Lower lobe of right lung (tissue), 2 donors: ENCODE results near the gene RAB21. TPM values are rescaled to one million over a fixed set of nuclear protein-coding genes. Genes with fewer than 3 reads are reported as not detected.

Source experiments
- ATAC-seq, 2 donors: fragments of 200-7000 bp; cut with Tn5 transposase; one replicate each; pipeline ENCODE4 v1.9.1; 2020 to 2022; ENCODE audit warnings: mild to moderate bottlenecking in 2 of 2, moderate library complexity in 2 of 2
- DNase-seq: peaks from one replicate; pipeline ENCODE4 v3.0.0-alpha.2; 2020
- H3K27ac ChIP-seq: fragments of 200-600 bp; one replicate; pipeline ENCODE4 v1.8.0; 2022
- H3K27me3 ChIP-seq: fragments of 200-600 bp; one replicate; pipeline ENCODE4 v1.8.0; 2022; ENCODE audit warnings: low read depth
- H3K36me3 ChIP-seq: fragments of 200-600 bp; one replicate; pipeline ENCODE4 v1.8.0; 2022; ENCODE audit warnings: mild to moderate bottlenecking
- H3K4me1 ChIP-seq: fragments of 200-600 bp; one replicate; pipeline ENCODE4 v1.8.0; 2022
- H3K4me3 ChIP-seq: fragments of 200-600 bp; one replicate; pipeline ENCODE4 v1.8.0; 2022; ENCODE audit warnings: mild to moderate bottlenecking
- H3K9me3 ChIP-seq: fragments of 200-600 bp; one replicate; pipeline ENCODE4 v1.8.0; 2022
- CTCF ChIP-seq: fragments of 200-600 bp; IDR thresholded peaks from one replicate; pipeline ENCODE4 v1.8.0; 2022; ENCODE audit warnings: antibody characterized with exemption, mild to moderate bottlenecking
- intact Hi-C: fragments of 100-400 bp; cut with DNase I; formaldehyde crosslinking; loops from one replicate; pipeline ENCODE4 v1.11.0; 2022
- total RNA-seq: library from RNA; stranded (reverse); fragmentation: NEBNext Ultra II Directional; extraction: Animal tissue kit (Norgen Biotek cat#: 25700); gene quantifications from one replicate; pipeline ENCODE4 v1.2.1, GENCODE V29; 2021
- donor health status: DM: no; HTN: yes; CAD: no; lungs with severe emphysema.

Gene RAB21
- total RNA-seq, 1 donor from 2014 or later = 67.1 TPM

GRCh38 chr12:71763677-71764379 is 9.2 kb downstream of the RAB21 start:
- no peak for TF ChIP-seq CTCF
- H3K9me3 ChIP-seq = peaks cover 27% of the 10 kb centered on the region
- H3K4me1 ChIP-seq = no peaks in the 10 kb centered on the region
- intact Hi-C loops = no loop called here
- H3K4me3 ChIP-seq = no peak overlapping the region
- peaks cover 5% of the 10 kb centered on the region for H3K36me3 ChIP-seq
- no peak overlapping the region for H3K27ac ChIP-seq
- ATAC-seq (no peak), DNase-seq (no peak)
- H3K27me3 ChIP-seq = no peaks in the 10 kb centered on the region

- no peaks in the 10 kb centered on the region for H3K27me3 ChIP-seq
- peaks cover 2% of the 10 kb centered on the region for H3K36me3 ChIP-seq
- DNase-seq (no peak), ATAC-seq (no peak)
- TF ChIP-seq CTCF = no peak
- no peaks in the 10 kb centered on the region for H3K4me1 ChIP-seq
- H3K9me3 ChIP-seq = peaks cover 18% of the 10 kb centered on the region
- intact Hi-C loops = no loop called here
- no peak overlapping the region for H3K4me3 ChIP-seq
- no peak overlapping the region for H3K27ac ChIP-seq
These were observed 10.1 kb downstream of the RAB21 start for GRCh38 chr12:71764587-71765321.

- Histone ChIP-seq H3K27me3 (no peaks in the 10 kb centered on the region), H3K4me1 (no peaks in the 10 kb centered on the region), H3K27ac (no peak overlapping the region), H3K9me3 (peaks cover 3% of the 10 kb centered on the region), H3K4me3 (no peak overlapping the region), H3K36me3 (peaks cover 14% of the 10 kb centered on the region)
- intact Hi-C loops = no loop called here
- no peak for TF ChIP-seq CTCF
- DNase-seq (no peak), ATAC-seq (no peak)
These were observed 11.5 kb downstream of the RAB21 start for GRCh38 chr12:71766202-71766601.

GRCh38 chr12:71767183-71767582 is 12.5 kb downstream of the RAB21 start:
- H3K4me1 ChIP-seq = no peaks in the 10 kb centered on the region
- H3K4me3 ChIP-seq = no peak overlapping the region
- intact Hi-C loops = no loop called here
- no peaks in the 10 kb centered on the region for H3K27me3 ChIP-seq
- DNase-seq = no peak
- no peak for TF ChIP-seq CTCF
- no peaks in the 10 kb centered on the region for H3K9me3 ChIP-seq
- H3K27ac ChIP-seq = no peak overlapping the region
- peaks cover 24% of the 10 kb centered on the region for H3K36me3 ChIP-seq
- ATAC-seq = no peak

GRCh38 chr12:71768900-71769299 is 14.2 kb downstream of the RAB21 start:
- H3K9me3 ChIP-seq = no peaks in the 10 kb centered on the region
- H3K4me3 ChIP-seq = no peak overlapping the region
- H3K4me1 ChIP-seq = no peaks in the 10 kb centered on the region
- no peaks in the 10 kb centered on the region for H3K27me3 ChIP-seq
- peaks cover 32% of the 10 kb centered on the region for H3K36me3 ChIP-seq
- DNase-seq = no peak
- no peak for ATAC-seq
- intact Hi-C loops = no loop called here
- TF ChIP-seq CTCF = no peak
- no peak overlapping the region for H3K27ac ChIP-seq
